ENCODE data around the gene PCCA. TPM values are rescaled to one million over a fixed set of nuclear protein-coding genes. Genes with fewer than 3 reads are reported as not detected.

Gene PCCA
- total and polyA plus RNA-seq, 7 donors = 18.0 to 45.6 (median 42.8) TPM

- Histone ChIP-seq H3K4me1 (no peaks in the 10 kb centered on the region), H3K27me3 (no peaks in the 10 kb centered on the region), H3K27ac (no peak overlapping the region), H3K4me3 (no peak overlapping the region), H3K9me3 (no peaks in the 10 kb centered on the region), H3K36me3 (no peaks in the 10 kb centered on the region)
- TF ChIP-seq CTCF (IDR thresholded peaks at IDR 0.05) (no peak), EP300 (IDR thresholded peaks at IDR 0.05) (no peak), POLR2AphosphoS5 (IDR thresholded peaks at IDR 0.05) (no peak), POLR2A (IDR thresholded peaks at IDR 0.05) (no peak)
- DNase-seq = no peak
- 92 to 93% methylated on average over 6 of the region's 6 CpGs for WGBS, 2 donors
- intact Hi-C loops (cut with DNase I) = no loop called here
Observed at GRCh38 chr13:100483139-100483538, 394.2 kb downstream of the PCCA start.

- Histone ChIP-seq H3K36me3 (no peaks in the 10 kb centered on the region), H3K9me3 (no peaks in the 10 kb centered on the region), H3K27me3 (no peaks in the 10 kb centered on the region), H3K4me3 (no peak overlapping the region), H3K27ac (no peak overlapping the region), H3K4me1 (no peaks in the 10 kb centered on the region)
- TF ChIP-seq CTCF (IDR thresholded peaks at IDR 0.05) = no peak
- no peak for TF ChIP-seq POLR2AphosphoS5 (IDR thresholded peaks at IDR 0.05)
- TF ChIP-seq POLR2A (IDR thresholded peaks at IDR 0.05) = no peak
- 20 to 35% methylated on average over 8 of the region's 8 CpGs for WGBS, 2 donors
- DNase-seq = no peak
- intact Hi-C loops (cut with DNase I) = no loop called here
Observed at GRCh38 chr13:100483841-100484381, 395.0 kb downstream of the PCCA start.

GRCh38 chr13:100484702-100485101 lies 395.8 kb downstream of the PCCA start:
- intact Hi-C loops (cut with DNase I) = no loop called here
- H3K4me3 ChIP-seq = no peak overlapping the region
- DNase-seq = no peak
- 15 to 75% methylated on average over 3 of the region's 3 CpGs for WGBS, 2 donors
- no peaks in the 10 kb centered on the region for H3K27me3 ChIP-seq
- no peaks in the 10 kb centered on the region for H3K4me1 ChIP-seq
- TF ChIP-seq POLR2AphosphoS5 (IDR thresholded peaks at IDR 0.05) (no peak), CTCF (IDR thresholded peaks at IDR 0.05) (no peak), POLR2A (IDR thresholded peaks at IDR 0.05) (no peak), EP300 (IDR thresholded peaks at IDR 0.05) (no peak)
- no peaks in the 10 kb centered on the region for H3K36me3 ChIP-seq
- no peaks in the 10 kb centered on the region for H3K9me3 ChIP-seq
- H3K27ac ChIP-seq = no peak overlapping the region

- intact Hi-C loops (cut with DNase I) = no loop called here
- DNase-seq = no peak
- Histone ChIP-seq H3K36me3 (no peaks in the 10 kb centered on the region), H3K9me3 (no peaks in the 10 kb centered on the region), H3K4me3 (no peak overlapping the region), H3K27me3 (no peaks in the 10 kb centered on the region), H3K27ac (no peak overlapping the region), H3K4me1 (no peaks in the 10 kb centered on the region)
- no peak for TF ChIP-seq POLR2A (IDR thresholded peaks at IDR 0.05)
- no peak for TF ChIP-seq EP300 (IDR thresholded peaks at IDR 0.05)
- no peak for TF ChIP-seq POLR2AphosphoS5 (IDR thresholded peaks at IDR 0.05)
- no peak for TF ChIP-seq CTCF (IDR thresholded peaks at IDR 0.05)
- 90 to 91% methylated on average over 2 of the region's 2 CpGs for WGBS, 2 donors
Observed at GRCh38 chr13:100485265-100485664, 396.4 kb downstream of the PCCA start.

GRCh38 chr13:100490692-100491091 lies 401.8 kb downstream of the PCCA start:
- H3K27ac ChIP-seq = peak overlapping the region in 3 of 4 donors; percentile 12 to 37 (median 35)
- no peak for TF ChIP-seq POLR2AphosphoS5 (IDR thresholded peaks at IDR 0.05)

More at GRCh38 chr13:100490692-100491091, 401.8 kb downstream of the PCCA start:
- Histone ChIP-seq H3K36me3 (no peaks in the 10 kb centered on the region), H3K4me1 (peaks cover 0 to 5% (median 0%) of the 10 kb centered on the region in 4 donors), H3K9me3 (no peaks in the 10 kb centered on the region), H3K4me3 (no peak overlapping the region), H3K27me3 (no peaks in the 10 kb centered on the region)
- intact Hi-C loops (cut with DNase I) = no loop called here
- DNase-seq = no peak
- 31 to 68% methylated on average over 4 of the region's 4 CpGs for WGBS, 2 donors
